DND-41 (cell line): ENCODE measurements around the gene SMIM11.

Experiments used
- EZH2 ChIP-seq: IDR thresholded peaks from 3 replicates; pipeline ENCODE4 v1.6.1; 2012; ENCODE audit warnings: borderline replicate concordance, low read depth, mild to moderate bottlenecking, moderate library complexity, low read length, inconsistent platforms; ENCODE audit not compliant: severe bottlenecking
- TF ChIP-seq, protein P1 (sequence below): IDR thresholded peaks from 2 replicates; pipeline ENCODE4 v1.5.1; 2012; ENCODE audit warnings: borderline replicate concordance, low read length, moderate library complexity, mild to moderate bottlenecking; ENCODE audit not compliant: poor library complexity, severe bottlenecking; ENCODE audit errors: extremely low read depth

- TF ChIP-seq, protein P1, sequence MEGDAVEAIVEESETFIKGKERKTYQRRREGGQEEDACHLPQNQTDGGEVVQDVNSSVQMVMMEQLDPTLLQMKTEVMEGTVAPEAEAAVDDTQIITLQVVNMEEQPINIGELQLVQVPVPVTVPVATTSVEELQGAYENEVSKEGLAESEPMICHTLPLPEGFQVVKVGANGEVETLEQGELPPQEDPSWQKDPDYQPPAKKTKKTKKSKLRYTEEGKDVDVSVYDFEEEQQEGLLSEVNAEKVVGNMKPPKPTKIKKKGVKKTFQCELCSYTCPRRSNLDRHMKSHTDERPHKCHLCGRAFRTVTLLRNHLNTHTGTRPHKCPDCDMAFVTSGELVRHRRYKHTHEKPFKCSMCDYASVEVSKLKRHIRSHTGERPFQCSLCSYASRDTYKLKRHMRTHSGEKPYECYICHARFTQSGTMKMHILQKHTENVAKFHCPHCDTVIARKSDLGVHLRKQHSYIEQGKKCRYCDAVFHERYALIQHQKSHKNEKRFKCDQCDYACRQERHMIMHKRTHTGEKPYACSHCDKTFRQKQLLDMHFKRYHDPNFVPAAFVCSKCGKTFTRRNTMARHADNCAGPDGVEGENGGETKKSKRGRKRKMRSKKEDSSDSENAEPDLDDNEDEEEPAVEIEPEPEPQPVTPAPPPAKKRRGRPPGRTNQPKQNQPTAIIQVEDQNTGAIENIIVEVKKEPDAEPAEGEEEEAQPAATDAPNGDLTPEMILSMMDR, result no peak
- no peak for TF ChIP-seq EZH2
These were observed 43.6 kb upstream of the SMIM11 start for GRCh38 chr21:34331726-34332125.
